SH-SY5Y (cell line): ENCODE results near the gene CRYBG2.

Experiments
- GATA2 ChIP-seq: IDR thresholded peaks from 2 replicates; pipeline ENCODE4 v1.6.1; 2011; ENCODE audit warnings: mild to moderate bottlenecking, low read depth, low read length
- GATA3 ChIP-seq: IDR thresholded peaks from 2 replicates; pipeline ENCODE4 v1.6.1; 2011; ENCODE audit warnings: low read depth, mild to moderate bottlenecking, low read length, moderate library complexity

CRYBG2 gene

DNA sequence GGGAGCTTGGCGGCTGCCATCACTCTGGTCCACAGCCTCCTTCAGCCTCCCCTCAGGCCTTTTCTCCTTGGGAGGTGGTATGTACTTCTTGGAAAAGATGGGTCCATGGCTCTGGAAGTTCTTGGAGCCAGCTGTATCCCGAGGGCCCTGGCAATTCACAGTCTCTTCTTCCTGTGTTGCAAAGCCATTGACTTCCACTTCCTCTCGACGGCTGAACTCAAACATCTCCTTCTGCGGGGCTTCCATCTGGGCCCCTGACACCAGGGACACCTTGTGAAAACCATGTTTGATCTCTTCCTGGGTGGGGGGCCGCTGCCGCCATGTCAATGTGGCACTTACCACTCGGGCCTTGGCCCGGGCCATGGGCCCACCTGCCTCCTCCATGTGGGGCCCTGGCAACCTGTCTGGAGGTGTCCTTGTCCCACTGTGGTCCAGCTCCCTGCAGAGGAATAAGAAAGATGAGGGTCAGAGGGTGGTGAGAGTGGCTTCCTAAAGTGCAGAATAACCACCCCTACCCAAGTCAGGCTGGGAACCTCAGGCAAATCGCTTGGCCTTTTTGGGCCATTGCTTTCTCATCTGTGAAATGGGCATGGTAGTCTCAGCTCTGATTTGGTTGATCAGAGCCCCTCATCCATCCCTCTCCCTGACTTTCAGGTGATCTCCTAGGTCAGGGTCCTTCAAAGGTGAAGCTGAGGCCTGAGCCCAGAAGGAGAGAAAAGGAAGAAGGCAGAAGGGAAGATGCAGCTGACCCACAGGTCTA lies 7.5 kb downstream of the CRYBG2 start:
- TF ChIP-seq GATA2 (no peak), GATA3 (no peak)

DNA sequence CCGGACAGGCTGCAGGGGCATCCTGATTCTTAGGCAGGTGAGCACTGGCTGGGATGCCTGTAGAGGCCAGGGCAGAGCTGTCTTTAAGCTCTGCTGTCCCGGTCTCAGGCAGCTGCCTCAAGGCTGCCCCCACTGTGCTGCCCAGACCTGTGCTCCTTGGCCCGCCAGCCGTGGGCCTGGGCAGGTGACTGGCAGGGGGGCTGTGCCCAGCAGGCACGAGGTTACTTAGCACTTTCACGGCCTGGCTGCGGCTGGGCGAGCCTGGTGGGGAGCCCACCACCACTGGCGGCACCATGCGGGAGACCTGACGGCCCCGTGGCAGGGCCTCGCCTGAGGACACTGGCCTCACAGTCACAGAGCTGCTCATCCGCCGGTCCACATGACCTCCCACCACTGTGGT lies 8.2 kb downstream of the CRYBG2 start:
- TF ChIP-seq GATA2 (no peak), GATA3 (no peak)

DNA sequence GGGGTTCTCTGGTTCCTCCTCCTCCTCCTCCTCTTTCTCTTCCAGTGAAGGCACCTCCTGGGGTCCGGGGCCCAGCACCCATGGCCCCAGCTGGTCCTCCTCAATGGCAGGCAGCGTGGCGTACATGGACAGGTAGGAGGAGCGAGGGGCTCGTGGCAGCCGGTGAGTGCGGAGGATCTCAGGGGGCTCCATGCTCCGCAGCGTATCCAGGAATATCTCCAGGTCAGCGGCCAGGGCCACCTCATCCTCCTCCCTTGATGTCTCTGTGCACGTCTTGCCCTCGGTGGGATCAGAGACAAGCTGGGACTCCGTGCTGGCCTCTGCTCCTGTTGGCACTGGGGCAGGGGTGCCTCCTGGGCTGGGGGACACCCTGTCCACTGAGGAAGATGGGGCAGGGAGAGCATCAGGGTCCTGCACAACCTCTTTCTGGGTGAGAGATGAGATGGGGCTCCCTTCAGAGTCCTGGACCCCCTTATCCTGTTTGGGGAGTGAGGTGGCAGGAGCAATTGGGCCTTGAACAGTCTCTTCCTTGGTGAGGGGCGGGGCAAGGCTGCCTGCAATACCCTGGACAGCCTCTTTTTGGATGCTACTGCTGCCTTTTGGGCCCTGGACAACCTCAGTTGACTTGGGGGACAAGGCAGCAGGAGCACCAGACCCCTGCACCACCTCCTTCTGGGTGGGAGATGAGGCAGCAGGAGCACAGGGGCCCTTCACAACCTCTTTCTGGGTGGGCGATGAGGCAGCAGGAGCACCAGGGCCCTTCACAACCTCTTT lies 9.6 kb downstream of the CRYBG2 start:
- TF ChIP-seq GATA2 (no peak), GATA3 (no peak)

DNA sequence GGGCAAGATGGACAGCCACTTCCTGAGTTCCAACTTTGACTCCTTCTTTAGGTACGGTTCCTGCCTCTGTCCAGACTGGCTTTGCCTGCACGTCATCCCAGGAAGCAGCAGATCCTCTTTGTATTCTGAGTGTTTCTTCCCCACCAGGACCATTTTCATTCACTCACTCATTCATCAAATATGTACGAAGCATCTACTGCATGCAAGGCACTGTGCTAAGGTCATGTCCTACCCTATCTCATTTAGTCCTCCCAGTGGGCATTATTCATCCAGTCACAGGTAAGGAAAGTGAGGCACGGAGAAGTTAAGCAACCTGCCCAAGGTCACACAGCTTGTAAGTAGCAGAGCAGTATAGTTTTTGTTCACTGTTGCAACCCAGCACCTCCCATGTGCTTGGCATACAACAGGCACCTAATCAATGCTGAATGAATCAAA lies 13.9 kb downstream of the CRYBG2 start:
- no peak for TF ChIP-seq GATA2
- no peak for TF ChIP-seq GATA3

DNA sequence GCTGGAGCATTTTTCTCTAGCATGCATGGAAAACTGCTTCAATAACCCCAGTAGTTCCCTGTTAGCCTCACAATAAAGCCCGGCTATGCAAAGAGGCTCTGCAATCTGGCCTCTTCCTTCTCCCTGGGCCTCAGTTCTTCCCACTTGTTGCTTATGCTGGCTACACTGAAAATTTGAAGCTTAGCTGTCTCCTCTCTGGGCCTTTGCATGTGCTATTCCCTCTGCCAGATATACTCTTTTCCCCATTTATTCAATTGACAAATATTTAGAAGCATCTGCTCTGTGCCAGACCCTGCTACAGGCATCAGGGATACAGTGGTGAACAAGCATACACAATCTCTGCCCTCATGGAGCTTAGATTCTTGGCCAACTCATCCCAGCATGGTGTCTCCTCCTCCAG lies 15.3 kb downstream of the CRYBG2 start:
- no peak for TF ChIP-seq GATA2

DNA sequence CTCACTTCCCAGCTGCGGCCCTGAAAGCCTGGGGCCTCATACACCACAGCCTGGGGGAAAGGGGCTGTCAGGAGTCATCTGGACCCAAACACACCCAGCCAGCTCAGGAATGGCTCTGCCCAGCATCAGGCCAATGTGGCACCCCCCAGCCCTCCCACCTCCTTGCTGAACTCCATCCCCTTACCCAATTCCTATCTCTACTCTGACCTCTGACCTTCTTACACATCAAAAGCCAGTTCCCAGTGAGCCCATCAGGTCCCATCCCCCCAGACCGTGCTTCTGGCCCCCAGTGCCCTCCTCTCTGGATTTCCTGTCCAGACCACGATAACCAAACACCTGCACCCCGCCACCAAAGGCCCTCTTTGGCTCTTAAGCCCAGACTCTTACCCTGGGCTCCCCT lies 16.3 kb downstream of the CRYBG2 start:
- TF ChIP-seq GATA3 (no peak), GATA2 (no peak)

DNA sequence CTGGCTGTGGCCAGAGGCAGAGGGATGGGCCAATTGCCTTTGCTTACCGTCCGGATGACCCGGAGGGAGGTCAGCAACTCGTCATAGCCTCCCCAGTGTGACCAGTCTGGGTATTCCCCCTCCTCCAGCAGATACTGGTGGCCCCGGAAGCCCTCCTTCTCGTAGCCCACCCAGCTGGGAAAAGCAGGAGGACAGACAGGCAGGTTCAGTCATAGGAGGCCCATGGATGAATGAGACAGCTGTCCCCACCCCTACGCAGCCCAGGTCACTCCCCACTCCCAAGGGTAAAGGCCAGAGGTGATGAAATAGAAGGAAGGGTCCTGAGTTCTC lies 16.8 kb downstream of the CRYBG2 start:
- TF ChIP-seq GATA3: no peak
- TF ChIP-seq GATA2: no peak

DNA sequence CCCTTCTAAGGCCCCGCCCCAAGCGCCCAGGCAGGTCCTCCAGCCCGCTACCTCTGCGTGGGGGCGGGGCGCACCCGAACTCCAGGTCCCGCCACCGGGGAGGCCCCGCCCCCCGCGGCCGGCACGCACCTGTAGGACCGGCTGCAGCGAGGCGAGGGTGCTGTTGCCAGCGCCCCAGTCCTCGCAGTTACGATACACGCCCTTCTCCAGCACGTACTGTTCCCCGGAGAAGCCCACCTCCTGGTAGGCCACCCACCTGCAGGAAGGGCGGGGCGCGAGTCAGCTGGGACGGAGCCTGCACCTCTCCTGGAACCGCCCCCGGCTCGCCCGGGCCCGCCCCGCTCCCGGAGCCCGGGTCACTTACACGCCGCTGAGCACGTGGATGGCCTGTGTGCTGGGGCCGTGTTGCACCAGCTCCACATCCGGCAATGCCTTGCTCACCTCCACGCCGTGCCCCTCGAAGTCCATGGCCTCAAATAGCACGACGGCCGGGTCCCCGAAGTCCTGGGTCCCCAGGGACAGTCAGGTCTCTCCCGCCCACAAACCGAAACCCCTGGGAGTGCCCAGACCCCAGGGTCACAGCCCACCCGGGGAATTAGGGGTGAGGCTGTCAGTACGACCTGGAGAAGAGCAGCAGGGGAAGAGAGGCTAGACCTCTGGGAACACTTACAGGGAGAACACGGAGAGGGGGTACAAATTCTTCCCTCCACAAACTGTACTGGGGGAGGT lies 17.3 kb downstream of the CRYBG2 start:
- TF ChIP-seq GATA2 (no peak), GATA3 (no peak)

DNA sequence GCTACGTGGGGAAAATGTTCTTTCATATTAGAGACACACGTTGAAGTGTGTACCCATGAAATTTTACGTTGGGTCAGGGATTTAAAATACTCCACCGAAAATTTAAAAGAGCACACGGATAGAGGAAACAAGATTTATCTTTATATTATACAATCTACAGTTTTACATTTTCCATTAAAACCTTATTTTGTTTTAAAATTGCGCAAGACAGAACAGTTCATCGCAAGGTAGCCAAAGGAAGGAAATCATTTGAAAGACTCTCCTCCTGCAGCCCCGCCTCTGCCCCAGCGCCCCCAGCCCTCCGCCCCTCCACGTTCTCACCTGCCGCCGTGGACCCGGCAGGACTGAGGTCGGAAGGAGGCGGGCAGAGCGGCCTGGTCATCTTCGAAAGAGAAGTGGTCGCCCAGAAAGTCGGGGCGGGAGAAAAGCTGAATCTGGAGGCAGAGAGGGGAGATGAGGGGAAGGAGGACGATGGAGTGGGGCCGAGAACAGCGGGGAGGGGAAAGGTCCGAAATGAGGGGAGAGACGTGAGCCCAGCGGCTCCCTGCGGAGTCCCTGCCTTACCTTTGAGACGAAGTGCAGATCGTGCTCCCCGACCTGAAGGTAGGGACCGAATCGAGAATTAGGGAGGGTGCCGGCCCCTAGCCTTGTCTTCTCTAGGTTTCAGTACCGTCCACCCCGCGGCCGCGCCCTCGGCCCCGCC lies 18.0 kb downstream of the CRYBG2 start:
- TF ChIP-seq GATA2 (no peak), GATA3 (no peak)

DNA sequence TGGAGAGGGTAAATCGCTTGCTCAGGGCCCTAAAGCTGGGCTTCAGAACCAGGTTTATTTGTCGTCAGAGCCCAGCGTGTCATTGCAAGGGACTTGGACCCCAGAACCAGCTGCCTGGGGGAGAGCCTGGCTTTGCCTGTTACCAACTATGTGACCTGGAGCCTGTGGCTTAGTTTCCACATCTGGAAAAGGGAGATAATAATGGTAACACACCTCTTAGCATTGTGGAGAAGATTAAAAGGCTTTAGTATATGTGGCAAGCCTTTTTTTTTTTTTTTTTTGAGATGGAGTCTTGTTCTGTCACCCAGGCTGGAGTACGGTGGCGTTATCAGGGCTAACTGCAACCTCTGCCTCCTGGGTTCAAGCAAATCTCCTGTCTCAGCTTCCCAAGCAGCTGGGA lies 23.7 kb downstream of the CRYBG2 start:
- TF ChIP-seq GATA3 (no peak), GATA2 (no peak)

DNA sequence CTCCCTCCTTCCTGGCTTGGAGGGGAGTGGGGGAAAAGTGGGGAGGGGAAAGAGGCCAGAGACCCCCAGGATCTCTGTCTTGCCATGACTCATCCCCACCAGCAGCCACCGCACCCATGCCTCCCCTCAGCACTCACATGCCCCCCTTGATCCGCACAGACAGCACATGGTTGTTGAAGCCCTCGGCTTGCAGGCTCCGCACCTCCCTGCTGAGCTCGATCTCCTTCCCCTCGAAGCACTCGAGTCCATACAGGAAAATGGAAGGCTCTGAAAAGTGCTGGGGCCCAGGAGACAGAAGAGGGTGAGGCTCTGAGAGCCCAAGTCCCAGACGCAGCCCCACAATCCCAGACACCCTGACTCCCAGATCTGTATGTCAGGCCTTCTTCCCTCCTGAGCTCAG lies 25.3 kb downstream of the CRYBG2 start:
- no peak for TF ChIP-seq GATA3
- TF ChIP-seq GATA2: no peak

DNA sequence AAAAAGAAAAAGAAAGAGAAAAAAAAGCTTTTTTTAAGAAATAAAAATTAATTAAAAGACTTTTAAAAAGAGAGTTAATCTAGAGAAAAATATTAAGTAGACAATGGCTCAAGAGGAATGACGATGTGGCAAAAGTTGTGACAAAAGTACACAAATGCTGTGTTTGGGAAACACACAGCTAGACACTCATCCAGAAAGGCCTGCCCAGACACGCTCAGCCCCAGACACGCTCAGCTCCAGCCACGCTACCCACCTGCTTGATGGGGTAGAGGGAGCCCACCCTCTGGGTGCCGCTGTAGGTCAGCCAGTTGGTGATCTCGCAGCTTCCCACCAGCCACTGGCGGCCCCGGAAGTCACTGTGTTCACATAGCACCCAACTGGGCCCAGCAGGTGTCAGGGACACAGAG lies 26.0 kb downstream of the CRYBG2 start:
- TF ChIP-seq GATA3: no peak
- TF ChIP-seq GATA2: no peak

DNA sequence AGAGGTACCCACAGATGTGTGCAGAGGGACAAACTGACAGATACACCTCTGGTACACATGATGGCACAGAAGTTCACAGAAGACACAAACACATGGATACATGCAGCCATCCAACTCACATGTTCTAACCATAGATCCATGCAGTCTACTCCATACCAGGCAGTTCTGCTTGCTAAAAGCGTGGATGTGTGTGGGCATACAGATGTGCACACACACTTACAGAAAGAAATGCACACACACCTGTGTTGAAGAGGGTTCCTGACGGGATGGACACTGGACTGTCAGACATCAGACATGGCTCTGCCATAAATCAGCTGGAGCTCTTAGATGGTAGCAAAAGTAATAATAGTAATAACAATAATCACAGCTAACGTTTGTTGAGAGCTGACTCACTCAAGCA lies 29.4 kb downstream of the CRYBG2 start:
- TF ChIP-seq GATA2: no peak
- no peak for TF ChIP-seq GATA3

DNA sequence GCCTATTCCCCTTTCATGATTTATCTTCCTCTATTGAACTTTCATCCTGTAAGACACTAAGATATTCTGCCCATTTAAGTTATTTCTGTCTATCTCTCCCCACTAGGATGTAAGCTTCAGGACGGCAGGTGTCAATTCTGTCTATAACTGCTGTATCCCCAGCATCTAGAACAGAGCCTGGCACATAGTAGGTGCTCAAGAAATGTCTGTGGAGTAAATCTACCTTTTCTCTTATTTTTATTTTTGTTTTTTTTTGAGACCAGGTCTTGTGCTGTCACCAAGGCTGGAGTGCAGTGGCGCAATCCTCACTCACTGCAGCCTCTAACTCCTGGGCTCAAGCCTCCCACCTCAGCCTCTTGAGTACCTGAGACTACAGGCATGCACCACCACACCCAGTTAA lies 30.5 kb downstream of the CRYBG2 start:
- TF ChIP-seq GATA2: no peak
- TF ChIP-seq GATA3: no peak

DNA sequence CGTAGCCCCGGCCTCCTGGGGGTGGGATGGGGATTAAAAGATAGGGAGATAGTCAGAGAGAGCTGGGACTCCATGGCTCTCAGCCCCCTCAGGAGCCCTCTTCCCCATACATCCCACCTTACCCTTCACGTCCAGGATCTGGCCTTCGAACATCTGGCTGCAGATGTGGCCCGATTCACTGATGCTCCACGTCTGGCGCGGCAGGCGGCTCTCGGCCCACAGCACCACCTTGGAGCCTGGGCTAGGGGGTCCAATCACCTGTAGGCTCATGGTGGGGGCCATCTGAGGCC lies 31.9 kb downstream of the CRYBG2 start:
- TF ChIP-seq GATA3 (no peak), GATA2 (no peak)
